GM19395 (cell line): ENCODE data around the gene NCMAP.
"Not testable (repeated sequence)": the region's sequence is repeated elsewhere in the genome, so short reads cannot be mapped to it uniquely, and the experiment has no call there.

Experiments
- ATAC-seq: cut with Tn5 transposase; IDR thresholded peaks from one replicate; pipeline ENCODE4 v1.9.1; 2021; ENCODE audit warnings: mild to moderate bottlenecking, moderate library complexity; ENCODE audit not compliant: unreplicated experiment

NCMAP gene

DNA sequence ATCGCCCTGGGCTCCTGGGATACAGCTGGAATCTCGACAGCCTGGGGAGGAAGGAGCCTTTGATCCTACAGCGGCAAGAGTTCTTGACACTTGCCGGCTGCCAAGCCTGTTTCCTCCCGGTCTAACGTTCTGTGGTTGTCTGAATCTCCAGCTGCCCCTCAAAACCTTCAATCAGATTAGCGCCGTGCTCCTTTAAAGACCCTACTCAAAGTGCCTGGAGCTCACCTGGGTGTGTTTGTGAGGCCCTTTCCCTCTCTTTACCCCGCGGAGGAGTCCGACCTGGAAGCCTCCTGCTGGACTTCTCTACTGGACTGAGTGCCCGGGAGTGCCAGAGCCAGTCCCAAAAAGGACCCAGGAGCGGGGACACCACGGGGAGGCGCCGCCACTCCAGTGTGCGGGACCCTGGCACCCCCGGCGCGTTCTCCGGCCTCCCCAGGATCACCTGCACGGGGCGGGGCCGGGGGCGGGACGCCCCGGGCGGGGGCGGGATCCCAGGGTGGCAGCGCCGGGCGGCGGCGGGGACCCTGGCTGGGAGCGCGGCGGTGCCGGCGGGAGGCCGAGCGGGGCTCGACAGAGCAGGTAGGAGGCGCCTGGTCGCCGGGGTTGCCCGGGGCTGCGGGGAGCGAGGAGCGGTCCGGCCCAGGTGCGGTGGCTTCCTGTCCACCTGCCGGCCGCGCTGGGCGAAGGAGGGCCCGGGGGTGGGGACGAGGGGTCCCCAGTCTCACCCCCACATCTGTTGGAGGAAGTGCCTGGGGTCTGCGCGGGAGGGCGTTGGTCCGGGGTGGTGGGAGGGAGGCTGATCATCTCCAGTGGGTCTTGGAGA is at the start of gene NCMAP:
TSS of gene NCMAP (plus strand) at position 497 of the 823 bp plus-strand sequence. CDS start 39,344 bp downstream, outside the sequence.
- ATAC-seq, result no peak

DNA sequence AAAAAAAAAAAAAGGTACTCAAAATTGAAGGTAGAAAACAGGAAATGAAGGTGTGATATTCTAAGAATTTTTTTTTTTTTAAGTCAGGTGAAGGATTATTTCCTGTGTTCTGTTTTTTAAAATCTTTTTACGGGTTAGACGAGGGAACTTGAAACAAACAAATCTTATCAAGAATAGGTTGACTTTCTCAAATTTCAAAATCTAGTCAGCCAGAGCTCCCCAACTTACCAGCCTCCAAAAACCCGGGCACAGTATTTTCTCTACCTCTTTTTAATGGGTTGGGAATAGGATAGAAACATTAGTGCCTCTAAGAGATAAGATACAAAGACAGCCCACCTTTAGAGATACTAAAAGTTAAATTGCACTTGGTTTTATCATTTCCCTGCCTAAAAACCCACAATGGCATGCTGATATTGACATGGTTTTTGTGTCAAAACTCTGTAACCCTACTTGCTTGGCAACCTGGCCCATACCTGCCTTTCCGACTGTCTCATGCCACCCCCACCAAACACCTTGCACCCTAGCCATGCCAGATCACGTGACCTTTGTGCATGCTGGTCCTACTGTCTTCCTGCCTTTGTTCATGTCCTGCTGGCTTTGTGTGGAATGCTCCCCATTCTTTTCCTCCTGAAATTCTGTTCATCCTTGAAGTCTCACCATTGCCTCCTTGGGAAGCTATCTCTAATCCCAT is 49.1 kb upstream of the NCMAP start:
- ATAC-seq, result no peak

DNA sequence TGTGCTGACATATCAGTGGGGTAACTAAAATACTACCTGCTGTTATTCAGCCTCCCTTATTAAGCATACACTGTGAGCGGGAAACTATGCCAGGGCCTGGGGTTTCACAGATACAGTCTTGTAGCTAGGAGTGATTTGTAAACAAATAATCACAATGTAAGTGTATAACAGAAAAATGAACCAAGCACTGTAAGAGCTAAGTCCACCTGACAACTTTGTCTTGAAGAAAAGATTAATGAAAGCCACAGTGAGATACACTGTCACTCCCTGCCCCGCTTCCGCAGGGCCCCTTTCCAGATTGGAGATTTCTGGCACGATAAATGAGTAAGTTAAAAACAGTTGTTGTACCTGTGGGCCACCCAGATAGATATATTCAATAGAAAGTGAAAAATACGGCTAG is 48.5 kb upstream of the NCMAP start:
- ATAC-seq, result no peak

DNA sequence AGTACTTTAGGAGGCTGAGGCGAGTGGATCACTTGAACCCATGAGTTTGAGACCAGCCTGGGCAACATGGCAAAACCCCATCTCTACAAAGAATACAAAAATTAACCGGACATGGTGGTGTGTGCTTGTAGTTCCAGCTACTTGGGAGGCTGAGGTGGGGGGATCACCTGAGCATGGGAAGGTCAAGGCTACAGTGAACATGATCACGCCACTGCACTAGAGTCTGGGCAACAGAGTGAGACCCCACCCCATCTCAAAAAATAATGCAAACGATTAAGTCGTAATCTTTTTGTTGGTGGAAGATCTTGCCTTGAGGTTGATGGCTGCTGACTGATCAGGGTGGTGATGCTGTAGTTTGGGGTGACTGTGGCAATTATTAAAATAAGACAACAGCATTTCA is 47.0 kb upstream of the NCMAP start:
- ATAC-seq, result no peak

DNA sequence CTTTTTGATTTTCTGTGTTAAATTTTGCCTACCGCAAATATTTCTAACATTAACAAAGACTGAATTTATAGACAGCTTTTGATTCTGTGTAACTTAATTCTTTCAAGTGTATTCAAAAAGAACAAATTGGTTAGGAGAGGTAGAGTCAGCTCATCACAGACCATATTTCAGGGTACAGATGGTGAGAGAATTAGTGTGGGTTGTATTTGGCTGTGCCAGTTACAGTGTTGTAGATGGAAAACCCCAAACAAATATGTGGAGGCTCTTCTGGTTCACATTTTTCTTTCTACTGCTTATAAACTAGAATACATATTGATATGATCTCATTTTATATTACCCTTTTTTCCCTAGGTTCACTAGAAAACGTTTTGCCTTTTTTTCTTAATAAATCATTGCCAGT is 42.2 kb upstream of the NCMAP start:
- ATAC-seq, result no peak

GRCh38 chr1:24514946-24515345 is 40.9 kb upstream of the NCMAP start:
- no peak for ATAC-seq

- not testable (repeated sequence) for ATAC-seq
These were observed 40.1 kb upstream of the NCMAP start for GRCh38 chr1:24515671-24516209.

DNA sequence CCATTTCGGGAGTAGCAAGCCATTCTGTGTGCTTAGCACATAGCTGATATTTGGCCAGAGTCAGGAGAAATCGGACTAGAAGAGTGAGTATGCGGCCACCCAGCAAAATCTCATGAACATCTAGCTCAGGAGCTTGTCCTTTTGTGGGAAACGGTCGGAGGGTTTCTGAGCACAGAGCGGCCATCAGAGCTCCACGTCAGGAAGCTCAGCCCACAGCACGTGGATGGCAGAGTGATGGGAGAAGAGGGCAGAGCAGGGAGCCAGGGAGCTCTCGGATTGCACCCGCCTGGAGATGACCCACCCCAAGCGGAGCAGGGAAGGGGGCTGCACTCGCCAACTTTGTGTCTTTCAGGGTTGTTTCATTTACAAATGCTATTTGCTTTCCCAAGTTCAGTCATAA is 39.4 kb upstream of the NCMAP start:
- ATAC-seq, result no peak

DNA sequence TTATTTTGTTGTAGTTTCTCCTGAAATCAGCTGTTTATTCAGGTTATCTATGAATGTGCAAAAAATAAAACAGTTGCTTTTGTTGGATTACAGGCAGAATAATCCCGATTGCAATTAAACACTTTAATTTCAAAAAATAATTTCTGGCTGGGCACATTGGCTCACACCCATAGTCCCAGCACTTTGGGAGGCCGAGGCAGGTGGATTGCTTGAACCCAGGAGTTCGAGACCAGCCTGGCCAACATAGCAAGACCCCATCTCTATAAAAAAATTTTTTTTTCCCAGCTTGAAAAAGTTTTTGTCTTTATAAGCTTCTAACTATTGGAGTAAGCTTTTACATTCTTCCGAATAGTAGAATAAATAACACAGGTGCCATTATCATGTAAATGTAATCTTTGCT is 38.0 kb upstream of the NCMAP start:
- ATAC-seq, result no peak

GRCh38 chr1:24520282-24520681 is 35.6 kb upstream of the NCMAP start:
- ATAC-seq, result not testable (repeated sequence)

DNA sequence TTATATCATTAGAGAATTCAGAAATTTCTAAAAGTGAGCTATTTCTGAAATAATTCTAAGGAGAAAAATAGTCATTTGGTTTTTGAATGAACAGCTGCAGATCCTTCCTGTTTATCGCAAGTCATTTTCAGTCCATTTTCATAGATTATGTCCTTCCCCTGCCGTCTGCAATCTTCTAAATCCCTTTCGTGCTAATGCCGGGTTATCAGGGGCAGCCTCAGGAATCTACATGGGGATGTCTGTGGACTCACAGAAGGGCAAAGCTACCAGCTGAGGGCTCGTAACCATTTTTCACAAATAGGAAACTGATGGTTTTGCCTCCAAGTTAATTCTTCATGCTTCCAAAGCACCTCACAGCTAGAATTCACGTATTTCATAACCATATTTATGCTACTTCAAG is 30.3 kb upstream of the NCMAP start:
- ATAC-seq, result no peak

DNA sequence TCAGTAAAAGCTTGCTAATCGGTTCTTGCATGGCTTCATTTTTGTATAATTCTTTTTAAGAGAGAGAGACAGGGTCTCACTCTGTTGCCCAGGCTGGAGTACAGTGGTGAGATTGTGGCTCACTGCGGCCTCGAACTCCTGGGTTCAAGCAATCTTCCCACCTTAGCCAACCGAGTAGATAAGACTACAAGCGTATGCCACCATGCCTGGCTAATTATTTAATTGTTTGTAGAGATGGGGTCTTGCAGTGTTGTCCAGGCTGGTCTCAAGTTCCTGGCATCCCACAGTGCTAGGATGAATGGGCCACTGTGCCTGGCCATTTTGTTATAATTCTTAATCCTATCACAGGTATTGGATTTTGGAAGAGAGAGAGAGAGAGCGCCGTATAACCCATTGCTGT is 29.8 kb upstream of the NCMAP start:
- ATAC-seq, result no peak

DNA sequence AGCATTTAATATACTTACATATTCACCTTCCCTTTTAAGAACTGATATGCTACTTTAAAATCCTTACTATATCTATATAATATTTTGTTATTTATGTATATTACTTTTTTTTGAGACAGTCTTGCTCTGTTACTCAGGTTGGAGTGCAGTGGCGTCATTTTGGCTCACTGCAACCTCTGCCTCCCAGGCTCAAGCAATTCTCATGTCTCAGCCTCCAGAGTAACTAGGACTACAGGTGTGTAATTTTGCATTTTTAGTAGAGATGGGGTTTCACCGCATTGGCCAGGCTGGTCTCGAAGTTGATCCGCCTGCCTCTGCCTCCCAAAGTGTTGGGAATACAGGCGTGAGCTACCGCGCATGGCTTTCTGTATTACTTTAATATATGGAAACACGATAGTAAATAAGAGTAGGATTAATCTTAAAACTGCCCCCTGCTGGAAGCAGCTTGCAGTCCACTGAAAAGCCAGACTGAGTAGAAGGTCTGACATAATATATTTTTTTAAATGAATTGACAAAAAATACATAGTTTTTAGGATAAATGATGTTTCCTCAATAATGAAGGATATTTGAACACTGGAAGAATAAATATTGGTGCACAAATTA is 28.8 kb upstream of the NCMAP start:
- ATAC-seq, result no peak

DNA sequence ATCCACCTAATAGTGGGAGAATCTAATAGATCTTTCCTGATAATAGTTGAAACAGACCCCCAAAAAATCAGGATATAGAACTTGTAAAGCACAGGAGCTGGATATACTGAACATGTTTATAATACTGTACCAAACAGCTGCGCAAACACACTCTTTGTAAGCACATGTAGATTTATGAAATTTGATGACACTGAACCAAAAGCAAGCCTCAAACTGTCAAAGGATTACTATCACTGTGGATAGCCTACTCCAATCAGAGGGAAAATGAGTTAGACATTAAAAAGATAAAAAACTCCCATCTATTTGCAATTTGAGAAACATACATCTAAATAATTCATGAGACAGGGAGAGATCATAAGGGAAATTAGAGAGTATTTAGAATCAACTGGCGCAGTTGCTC is 27.1 kb upstream of the NCMAP start:
- ATAC-seq, result no peak

- ATAC-seq, result not testable (repeated sequence)
These were observed 26.6 kb upstream of the NCMAP start for GRCh38 chr1:24529292-24529691.

- ATAC-seq, result peak; percentile 57
These were observed 20.9 kb upstream of the NCMAP start for GRCh38 chr1:24535021-24535424.

DNA sequence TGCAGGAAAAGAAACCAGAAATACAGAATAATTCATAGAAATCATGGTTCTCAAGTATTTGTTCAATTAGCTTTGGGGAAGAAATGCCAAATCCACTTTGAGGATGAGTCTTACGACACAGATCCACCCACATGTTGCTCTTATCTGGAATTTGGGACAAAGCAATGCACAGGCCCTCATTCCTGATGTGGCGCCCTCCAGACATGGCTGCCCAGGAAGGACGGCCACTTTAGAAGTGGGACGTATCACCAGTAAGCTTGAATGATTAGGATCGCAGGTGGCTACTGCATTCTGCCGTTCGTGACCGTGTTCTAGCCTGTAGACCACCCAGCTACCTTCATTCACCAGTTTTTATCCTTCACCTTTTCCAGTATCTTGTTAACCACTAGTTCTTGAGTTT is 20.1 kb upstream of the NCMAP start:
- ATAC-seq, result no peak

GRCh38 chr1:24536391-24536840 is 19.5 kb upstream of the NCMAP start:
- peak; percentile 66 for ATAC-seq

- no peak for ATAC-seq
These were observed 15.6 kb upstream of the NCMAP start for GRCh38 chr1:24540051-24540905.

DNA sequence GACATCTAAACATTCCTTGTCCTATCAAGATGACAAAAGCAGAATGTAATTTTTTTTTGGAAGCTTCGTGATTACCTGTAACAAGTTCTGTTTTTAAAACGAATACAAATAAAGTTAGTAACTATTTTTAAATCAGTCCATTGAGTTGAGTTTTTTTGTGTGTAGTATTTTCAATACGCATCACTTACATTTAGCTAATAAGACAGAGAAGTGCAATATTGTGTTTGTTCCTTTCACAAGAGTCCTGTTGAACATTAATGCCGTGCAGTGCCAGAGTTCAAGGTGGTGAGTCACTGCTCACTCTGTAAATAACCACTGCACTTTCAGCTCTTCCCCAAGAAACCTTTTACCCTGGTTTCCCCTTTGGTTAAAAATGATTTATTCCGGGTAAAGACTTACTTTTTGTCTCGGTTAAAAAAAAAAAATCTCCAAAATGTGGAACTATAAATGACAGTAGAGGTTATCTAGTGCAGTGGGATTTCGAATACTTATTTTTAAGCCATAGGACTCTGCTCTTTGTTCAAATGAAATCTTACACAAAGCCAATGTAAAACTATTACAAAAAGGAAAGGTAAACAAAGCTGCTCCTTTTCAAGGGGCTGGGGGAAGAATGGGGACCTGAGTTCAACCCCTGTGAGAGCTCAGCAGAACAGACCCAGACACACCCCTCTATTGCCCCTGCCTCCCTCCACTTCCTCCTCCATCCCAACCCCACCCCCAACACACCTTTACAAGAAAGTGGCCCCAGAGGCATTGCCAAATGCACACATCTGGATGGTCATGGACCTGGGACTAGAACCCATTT is 14.8 kb upstream of the NCMAP start:
- no peak for ATAC-seq
